A172 (cell line): ENCODE measurements around the gene PGAP6. TPM values are rescaled to one million over a fixed set of nuclear protein-coding genes. Genes with fewer than 3 reads are reported as not detected.

Experiments
- DNase-seq: peaks from one replicate; pipeline ENCODE4 v3.0.0-alpha.2; 2015; ENCODE audit warnings: low spot score
- total RNA-seq: library from RNA; depleted of rRNA; stranded (reverse); fragments of >200 nt; shearing (Covaris generic); gene quantifications from 2 replicates; pipeline ENCODE4 v1.2.3, GENCODE V29; 2014; rRNA removed

Gene PGAP6
- total RNA-seq, 1 experiment from 2014 or later: 46.6 TPM

- DNase-seq: no peak
Observed at GRCh38 chr16:330741-331140, 51.0 kb downstream of the PGAP6 start.

GRCh38 chr16:325375-326145, 56.2 kb downstream of the PGAP6 start:
- DNase-seq: no peak

DNA sequence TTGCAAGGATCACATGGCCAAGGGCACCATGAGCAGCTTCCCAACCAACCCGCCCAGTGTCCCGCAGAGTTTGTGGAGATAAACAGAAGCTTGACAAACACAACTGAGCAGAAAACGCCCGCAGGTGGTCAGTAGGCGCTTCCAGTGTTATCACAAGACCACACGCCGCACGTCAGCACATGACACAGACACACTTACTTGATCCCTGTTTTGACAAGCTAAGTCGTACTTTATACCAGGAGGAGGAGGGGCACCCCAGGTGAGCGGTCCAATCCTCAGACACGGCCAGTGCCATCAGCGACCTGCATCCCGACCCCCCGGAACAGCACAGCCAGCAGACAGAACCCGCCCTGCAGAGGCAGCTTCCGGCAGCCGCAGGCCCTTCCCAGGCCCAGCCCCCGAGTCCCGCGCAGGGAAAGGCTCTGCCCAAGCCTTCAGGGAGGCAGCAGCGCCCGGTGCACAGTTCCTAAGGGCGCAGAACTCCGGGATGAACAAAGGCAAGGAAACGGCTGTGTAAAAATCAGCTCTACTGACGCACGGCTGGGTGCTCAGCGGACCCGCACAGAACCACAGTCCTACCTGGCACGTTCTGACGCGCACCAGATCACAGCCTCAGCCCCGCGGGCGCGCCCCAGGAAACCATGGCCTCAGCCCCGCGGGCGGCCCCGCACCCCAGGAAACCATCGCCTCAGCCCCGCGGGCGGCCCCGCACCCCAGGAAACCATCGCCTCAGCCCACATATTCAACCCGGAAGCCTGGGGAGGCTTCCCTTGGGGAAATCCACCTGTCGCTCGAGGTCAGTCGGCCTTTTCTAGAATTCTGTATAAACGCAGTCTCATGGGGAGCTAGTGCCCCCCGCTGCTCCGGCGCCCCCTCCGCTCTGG, 57.1 kb downstream of the PGAP6 start:
- no peak for DNase-seq

DNA sequence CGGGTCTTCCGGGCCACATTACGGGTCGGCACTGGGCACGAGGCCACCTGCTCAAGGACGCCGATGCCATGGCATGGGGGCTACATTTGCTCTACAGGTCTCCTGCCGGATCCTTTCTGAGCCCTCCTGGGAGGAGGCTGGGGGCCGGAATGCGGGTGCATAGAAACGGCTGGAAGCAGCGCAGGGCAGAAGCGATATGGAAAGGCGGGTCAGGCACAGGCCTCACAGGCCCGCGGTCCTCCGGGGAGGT, 57.7 kb downstream of the PGAP6 start:
- no peak for DNase-seq

DNA sequence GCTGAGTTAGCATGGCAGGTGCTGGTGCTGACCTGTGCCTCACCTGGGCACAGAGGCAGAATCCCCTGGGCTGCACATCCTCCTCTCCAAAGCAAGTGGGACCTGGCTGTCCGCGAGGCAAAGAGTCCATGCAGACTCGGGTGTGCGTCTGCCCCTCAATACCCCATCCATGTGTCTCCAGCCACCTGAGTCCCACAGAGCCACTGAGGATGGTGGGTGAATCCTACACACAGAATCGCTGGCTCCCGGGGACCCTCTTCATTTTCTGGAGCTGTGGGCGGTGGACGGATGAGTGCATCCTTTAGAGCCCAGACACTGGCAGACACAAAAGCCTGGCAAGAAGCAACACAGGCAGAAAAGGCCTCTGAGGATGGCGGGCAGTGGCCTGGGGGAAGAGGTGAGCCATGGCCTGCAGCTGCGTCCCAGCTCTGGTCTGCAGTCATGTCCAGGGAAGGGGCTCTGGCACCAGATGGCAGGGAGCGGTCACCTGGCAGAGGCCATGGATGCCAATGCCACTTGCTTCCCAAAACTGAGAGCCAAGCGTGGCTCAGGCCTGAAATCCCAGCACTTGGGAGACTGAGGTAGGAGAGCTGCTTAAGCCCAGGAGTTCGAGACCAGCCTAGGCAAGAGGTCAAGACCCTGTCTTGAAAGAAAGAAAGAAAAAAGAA, 59.2 kb downstream of the PGAP6 start:
- DNase-seq: no peak

- no peak for DNase-seq
Observed at GRCh38 chr16:321532-321931, 60.2 kb downstream of the PGAP6 start.

Other genes starting within 250 kb of the PGAP6 start
- gene NPRL3, start 243.3 kb downstream of the PGAP6 start, total RNA-seq: 7.3 TPM in 2 replicates
- gene HBZ, start 229.3 kb downstream of the PGAP6 start, total RNA-seq: not detected in 2 replicates
- gene HBM, start 216.0 kb downstream of the PGAP6 start, total RNA-seq: not detected in 2 replicates
- gene HBA2, start 209.1 kb downstream of the PGAP6 start, total RNA-seq: not detected in 2 replicates
- gene HBA1, start 205.3 kb downstream of the PGAP6 start, total RNA-seq: not detected in 2 replicates
- not detected in 2 replicates for gene HBQ1, start 201.5 kb downstream of the PGAP6 start, total RNA-seq
- gene LUC7L, start 152.5 kb downstream of the PGAP6 start, total RNA-seq: 62.4 and 80.0 TPM in 2 replicates
- 72.1 and 106 TPM in 2 replicates for gene FAM234A, start 147.2 kb downstream of the PGAP6 start, total RNA-seq
- 0.07 TPM in 1 of 2 replicates, not detected in the other for gene RGS11, start 106.0 kb downstream of the PGAP6 start, total RNA-seq
- 1.1 and 4.0 TPM in 2 replicates for gene ARHGDIG, start 101.4 kb downstream of the PGAP6 start, total RNA-seq
- gene PDIA2, start 98.8 kb downstream of the PGAP6 start, total RNA-seq: 0.29 and 0.41 TPM in 2 replicates
- gene AXIN1, start 29.3 kb downstream of the PGAP6 start, total RNA-seq: 39.0 and 50.5 TPM in 2 replicates
- gene MRPL28, start 11.4 kb downstream of the PGAP6 start, total RNA-seq: 234 and 252 TPM in 2 replicates
- gene NME4, start 15.2 kb upstream of the PGAP6 start, total RNA-seq: 161 and 179 TPM in 2 replicates
- 8.1 and 12.5 TPM in 2 replicates for gene DECR2, start 19.9 kb upstream of the PGAP6 start, total RNA-seq
- 22.0 and 27.4 TPM in 2 replicates for gene RAB11FIP3, start 43.7 kb upstream of the PGAP6 start, total RNA-seq
- 53.5 and 60.0 TPM in 2 replicates for gene CAPN15, start 145.7 kb upstream of the PGAP6 start, total RNA-seq
- not detected in 2 replicates for gene PRR35, start 178.4 kb upstream of the PGAP6 start, total RNA-seq
- 0.34 TPM in 1 of 2 replicates, not detected in the other for gene NHLRC4, start 185.0 kb upstream of the PGAP6 start, total RNA-seq
- gene PIGQ, start 188.0 kb upstream of the PGAP6 start, total RNA-seq: 76.5 and 77.1 TPM in 2 replicates
- gene RAB40C, start 208.1 kb upstream of the PGAP6 start, total RNA-seq: 16.8 and 20.2 TPM in 2 replicates
- 0.24 TPM in 1 of 2 replicates, not detected in the other for gene WFIKKN1, start 249.0 kb upstream of the PGAP6 start, total RNA-seq